ENCODE data around the gene DPP10.
"Not testable (repeated sequence)": the region's sequence is repeated elsewhere in the genome, so short reads cannot be mapped to it uniquely, and the experiment has no call there.

Gene DPP10

GRCh38 chr2:114933671-114934241, 491.3 kb downstream of the DPP10 start:
- DNase-seq (ENCODE audit: insufficient read length), result no peak
- no peak for FAIRE-seq
- TF ChIP-seq POLR2AphosphoS5 (IDR thresholded peaks at IDR 0.05; ENCODE audit: low read depth, low read length) (no peak), POLR2A (IDR thresholded peaks at IDR 0.05; ENCODE audit: low read depth, low read length) (no peak), TAF1 (IDR thresholded peaks at IDR 0.05; ENCODE audit: borderline replicate concordance, low read depth, low read length) (no peak)

- no peak for FAIRE-seq
- TF ChIP-seq POLR2A (IDR thresholded peaks at IDR 0.05; ENCODE audit: low read depth, low read length) (no peak), TAF1 (IDR thresholded peaks at IDR 0.05; ENCODE audit: borderline replicate concordance, low read depth, low read length) (no peak), POLR2AphosphoS5 (IDR thresholded peaks at IDR 0.05; ENCODE audit: low read depth, low read length) (no peak)
- DNase-seq (ENCODE audit: insufficient read length), result no peak
Measured at GRCh38 chr2:114935031-114935430, 492.6 kb downstream of the DPP10 start.

DNA sequence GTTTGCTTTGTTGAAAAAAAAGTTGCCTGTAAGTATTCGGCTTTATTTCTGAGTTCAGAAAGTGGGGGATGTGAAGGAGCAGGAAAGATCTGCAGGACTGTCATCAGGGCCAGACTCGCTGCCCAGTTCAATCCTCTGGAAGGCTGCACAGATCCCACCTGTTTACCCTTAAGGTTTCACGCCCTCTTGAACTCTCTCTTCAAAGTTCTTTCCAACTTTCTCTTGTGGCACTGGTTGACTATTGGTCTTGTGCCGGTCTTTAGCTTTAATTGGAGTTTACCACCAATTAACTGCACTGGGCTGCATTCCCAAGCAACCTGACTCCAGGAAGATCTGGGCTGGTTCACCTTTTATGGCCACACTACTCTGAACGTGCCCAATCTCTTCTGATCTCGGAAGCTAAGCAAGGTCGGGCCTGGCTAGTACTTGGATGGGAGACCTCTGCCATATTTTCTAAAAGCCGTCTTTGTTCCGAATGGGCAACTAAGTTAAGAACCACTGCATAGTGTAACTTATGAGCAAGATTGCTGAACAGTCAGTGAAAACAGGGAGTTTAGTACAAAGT, 495.0 kb downstream of the DPP10 start:
- FAIRE-seq (no peak), DNase-seq (ENCODE audit: insufficient read length) (no peak)
- TF ChIP-seq TAF1 (IDR thresholded peaks at IDR 0.05; ENCODE audit: borderline replicate concordance, low read depth, low read length) (no peak), POLR2A (IDR thresholded peaks at IDR 0.05; ENCODE audit: low read depth, low read length) (no peak), POLR2AphosphoS5 (IDR thresholded peaks at IDR 0.05; ENCODE audit: low read depth, low read length) (no peak)

DNA sequence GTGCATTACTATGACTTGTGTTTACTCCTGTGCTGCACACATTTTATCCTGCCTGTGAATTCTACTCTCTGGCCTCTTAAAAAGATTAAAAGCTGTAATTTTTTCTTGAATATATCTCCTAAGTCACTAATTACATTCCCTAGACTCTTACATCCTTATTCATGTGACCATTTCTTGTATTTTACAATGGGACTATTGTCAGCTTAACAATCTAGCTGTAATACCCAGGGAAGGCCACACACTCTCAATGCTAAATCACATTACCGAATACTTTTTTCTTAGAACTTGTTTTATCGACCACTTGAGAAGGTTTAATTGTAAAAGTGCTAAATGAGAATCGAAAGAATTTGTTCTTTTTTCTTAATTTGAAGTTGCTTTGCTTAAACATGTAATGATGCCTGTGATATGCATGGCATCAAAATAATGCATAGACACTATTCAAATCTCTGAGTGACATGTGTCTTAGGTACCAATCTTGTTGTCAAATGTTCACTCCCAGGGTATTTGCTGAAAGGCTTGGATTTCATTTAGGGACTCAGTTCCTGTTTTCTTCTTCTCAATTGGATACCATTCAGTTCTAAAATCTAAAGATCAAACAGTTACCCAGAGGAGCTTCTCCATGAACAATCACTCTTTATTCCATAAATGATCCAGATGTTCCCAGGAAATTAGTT, 498.5 kb downstream of the DPP10 start:
- DNase-seq (ENCODE audit: insufficient read length) (no peak), FAIRE-seq (no peak)
- TF ChIP-seq POLR2AphosphoS5 (IDR thresholded peaks at IDR 0.05; ENCODE audit: low read depth, low read length) (no peak), TAF1 (IDR thresholded peaks at IDR 0.05; ENCODE audit: borderline replicate concordance, low read depth, low read length) (no peak), POLR2A (IDR thresholded peaks at IDR 0.05; ENCODE audit: low read depth, low read length) (no peak)

DNA sequence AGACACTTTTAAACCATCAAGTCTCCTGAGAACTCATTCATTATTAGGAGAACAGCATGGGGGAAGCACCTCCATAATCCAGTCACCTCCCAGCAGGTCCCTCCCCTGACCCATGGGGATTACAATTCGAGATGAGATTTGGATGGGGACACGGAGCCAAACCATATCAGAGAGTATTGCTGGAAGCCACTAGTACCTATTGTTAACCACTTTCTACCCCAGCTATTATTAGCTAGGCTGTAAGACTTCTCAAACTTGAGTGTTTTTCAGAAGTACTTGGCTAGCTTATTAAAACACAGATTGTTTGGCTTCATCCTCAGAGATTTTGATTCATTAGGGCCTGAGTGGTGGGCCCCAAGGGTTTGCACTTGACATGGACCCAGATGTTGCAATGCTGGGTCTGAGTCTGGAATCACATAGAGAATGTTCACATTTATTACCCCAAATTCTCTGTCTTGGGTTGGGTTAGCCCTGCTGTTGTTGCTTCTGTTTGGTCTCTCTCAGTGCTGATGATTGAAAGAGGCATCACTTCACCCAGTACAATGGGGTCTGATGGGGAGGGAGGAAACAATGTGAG, 506.9 kb downstream of the DPP10 start:
- DNase-seq (ENCODE audit: insufficient read length) (no peak), FAIRE-seq (no peak)
- TF ChIP-seq POLR2AphosphoS5 (IDR thresholded peaks at IDR 0.05; ENCODE audit: low read depth, low read length) (no peak), POLR2A (IDR thresholded peaks at IDR 0.05; ENCODE audit: low read depth, low read length) (no peak), TAF1 (IDR thresholded peaks at IDR 0.05; ENCODE audit: borderline replicate concordance, low read depth, low read length) (no peak)

DNA sequence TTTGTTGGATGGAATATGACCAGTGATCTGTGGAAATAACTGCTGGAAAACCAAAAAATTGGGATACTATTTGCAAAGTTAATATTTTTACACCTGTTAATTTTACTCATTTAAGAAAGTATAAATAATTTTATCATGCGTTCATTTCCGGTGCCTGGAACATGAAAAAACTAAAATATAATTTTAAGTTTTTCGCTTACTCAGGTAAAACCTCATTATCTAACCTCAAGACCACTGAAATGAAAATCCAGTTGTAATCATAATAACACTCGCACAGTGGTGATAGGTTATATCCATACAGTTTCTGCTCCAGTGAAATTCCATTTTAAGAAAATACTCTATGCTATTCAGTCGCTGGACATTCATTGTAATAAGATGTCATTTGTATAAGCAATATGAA, 517.9 kb downstream of the DPP10 start:
- no peak for TF ChIP-seq TAF1 (IDR thresholded peaks at IDR 0.05; ENCODE audit: borderline replicate concordance, low read depth, low read length)
- no peak for TF ChIP-seq POLR2A (IDR thresholded peaks at IDR 0.05; ENCODE audit: low read depth, low read length)
- no peak for TF ChIP-seq POLR2AphosphoS5 (IDR thresholded peaks at IDR 0.05; ENCODE audit: low read depth, low read length)
- FAIRE-seq, result no peak
- DNase-seq (ENCODE audit: insufficient read length), result no peak

DNA sequence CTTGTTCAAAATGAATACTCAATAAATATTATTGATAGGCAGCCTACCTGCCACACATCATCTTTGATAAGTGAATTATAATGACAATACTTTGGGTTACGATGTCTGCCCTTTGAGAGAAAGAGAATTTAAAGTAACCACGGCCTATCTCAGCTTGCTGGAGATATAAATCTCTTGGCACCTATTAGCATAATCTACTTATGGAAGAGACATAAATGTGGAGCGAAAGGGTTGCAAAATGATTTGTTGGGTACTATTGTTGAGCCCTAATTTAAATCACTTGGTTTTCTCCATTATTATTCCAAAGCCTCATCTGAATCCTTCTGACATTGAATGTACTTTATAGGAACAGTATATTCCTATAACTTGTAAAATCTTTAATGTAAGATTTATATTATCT, 520.1 kb downstream of the DPP10 start:
- FAIRE-seq (no peak), DNase-seq (ENCODE audit: insufficient read length) (no peak)
- TF ChIP-seq TAF1 (IDR thresholded peaks at IDR 0.05; ENCODE audit: borderline replicate concordance, low read depth, low read length) (no peak), POLR2AphosphoS5 (IDR thresholded peaks at IDR 0.05; ENCODE audit: low read depth, low read length) (no peak), POLR2A (IDR thresholded peaks at IDR 0.05; ENCODE audit: low read depth, low read length) (no peak)

DNA sequence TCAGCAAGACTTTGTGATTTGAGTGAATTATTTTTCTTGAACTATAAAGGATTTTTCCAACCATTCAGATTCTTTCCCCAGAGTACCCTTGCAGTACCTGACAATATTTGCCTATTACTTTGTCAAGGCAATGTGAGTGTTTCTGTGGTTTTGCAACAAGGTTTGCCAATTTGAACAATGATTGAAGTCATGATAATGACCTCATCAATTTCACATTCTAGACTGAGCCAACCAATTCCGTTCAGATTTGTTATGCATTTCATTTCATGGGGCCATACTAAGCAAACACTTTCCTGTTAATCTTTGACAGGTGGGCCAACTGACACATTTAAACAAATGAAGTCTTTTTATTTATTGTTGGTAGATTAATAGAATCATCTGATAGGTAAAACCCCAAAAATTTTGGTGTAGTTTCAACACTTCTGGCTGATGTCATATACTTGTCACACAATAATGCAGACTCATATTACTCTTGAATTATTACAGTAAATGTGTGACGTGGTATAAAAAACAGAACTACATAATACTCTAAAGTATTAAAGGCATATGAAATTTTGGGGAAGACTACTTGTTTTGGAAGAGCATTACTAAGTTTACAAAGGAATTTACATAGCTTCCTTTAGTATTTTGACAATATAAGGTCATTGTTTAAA, 526.4 kb downstream of the DPP10 start:
- DNase-seq (ENCODE audit: insufficient read length) (no peak), FAIRE-seq (no peak)

DNA sequence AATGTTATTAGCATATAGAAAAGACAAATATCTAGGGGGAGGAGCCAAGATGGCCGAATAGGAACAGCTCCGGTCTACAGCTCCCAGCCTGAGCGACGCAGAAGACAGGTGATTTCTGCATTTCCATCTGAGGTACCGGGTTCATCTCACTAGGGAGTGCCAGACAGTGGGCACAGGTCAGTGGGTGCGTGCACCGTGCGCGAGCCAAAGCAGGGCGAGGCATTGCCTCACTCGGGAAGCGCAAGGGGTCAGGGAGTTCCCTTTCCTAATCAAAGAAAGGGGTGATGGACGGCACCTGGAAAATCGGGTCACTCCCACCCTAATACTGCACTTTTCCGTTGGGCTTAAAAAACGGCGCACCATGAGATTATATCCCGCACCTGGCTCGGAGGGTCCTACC, 561.9 kb downstream of the DPP10 start:
- DNase-seq (ENCODE audit: insufficient read length); FAIRE-seq: not testable (repeated sequence)

More for the DNA sequence above, 526.4 kb downstream of the DPP10 start:
- TF ChIP-seq TAF1 (IDR thresholded peaks at IDR 0.05; ENCODE audit: borderline replicate concordance, low read depth, low read length) (no peak), POLR2A (IDR thresholded peaks at IDR 0.05; ENCODE audit: low read depth, low read length) (no peak), POLR2AphosphoS5 (IDR thresholded peaks at IDR 0.05; ENCODE audit: low read depth, low read length) (no peak)

DNA sequence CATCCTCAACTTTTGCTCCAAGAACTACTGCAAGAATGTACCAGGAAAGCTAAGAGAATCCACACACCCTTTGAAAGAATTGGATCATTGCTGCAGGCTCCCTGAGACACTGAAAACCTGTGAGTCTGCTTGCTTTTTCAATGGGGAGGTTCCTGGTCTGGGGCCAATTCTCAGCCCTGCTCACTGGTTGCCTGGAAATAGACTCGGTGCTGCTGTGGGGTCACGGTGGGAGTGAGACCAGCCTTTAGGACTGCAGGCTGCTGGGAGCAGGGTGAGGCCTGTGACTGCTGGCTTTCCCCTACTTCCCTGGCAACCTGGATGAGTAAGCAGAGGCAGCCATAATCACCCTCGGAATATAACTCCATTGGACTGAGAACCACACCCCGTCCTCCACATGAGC, 569.3 kb downstream of the DPP10 start:
- FAIRE-seq, result no peak
- TF ChIP-seq POLR2A (IDR thresholded peaks at IDR 0.05; ENCODE audit: low read depth, low read length) (no peak), TAF1 (IDR thresholded peaks at IDR 0.05; ENCODE audit: borderline replicate concordance, low read depth, low read length) (no peak), POLR2AphosphoS5 (IDR thresholded peaks at IDR 0.05; ENCODE audit: low read depth, low read length) (no peak)
- DNase-seq (ENCODE audit: insufficient read length), result no peak

DNA sequence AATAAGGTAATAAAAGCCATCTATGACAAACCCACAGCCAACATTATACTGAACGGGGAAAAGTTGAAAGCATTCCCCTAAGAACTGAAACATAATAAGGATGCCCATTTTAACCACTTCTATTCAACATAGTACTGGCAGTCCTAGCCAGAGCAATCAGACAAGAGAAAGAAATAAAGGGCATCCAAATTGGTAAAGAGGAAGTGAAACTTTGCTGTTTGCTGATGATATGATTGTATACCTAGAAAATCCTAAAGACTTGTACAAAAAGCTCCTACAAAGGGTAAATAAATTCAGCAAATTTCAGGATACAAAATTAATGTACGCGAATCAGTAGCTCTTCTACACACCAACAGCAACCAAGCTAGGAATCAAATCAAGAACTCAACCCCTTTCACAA, 579.6 kb downstream of the DPP10 start:
- not testable (repeated sequence) for FAIRE-seq

DNA sequence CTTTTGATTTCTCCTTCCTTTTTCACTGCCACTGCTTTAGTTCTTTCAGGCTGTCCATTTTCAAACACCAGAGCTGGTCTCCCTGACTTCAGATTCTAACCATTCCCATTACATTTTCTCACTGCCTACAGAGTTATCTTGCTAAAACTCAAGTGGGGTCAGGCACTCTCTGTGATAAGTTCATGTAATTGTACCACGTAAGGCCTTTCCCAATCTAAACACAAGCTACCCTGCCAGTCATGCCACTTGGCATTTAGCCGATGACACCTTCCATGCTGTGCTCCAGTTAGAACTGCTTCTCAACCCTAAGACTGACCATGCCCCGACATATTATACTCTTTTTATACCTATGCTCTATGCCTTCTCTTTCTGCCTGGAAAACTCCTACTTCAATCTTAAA, 592.4 kb downstream of the DPP10 start:
- TF ChIP-seq TAF1 (IDR thresholded peaks at IDR 0.05; ENCODE audit: borderline replicate concordance, low read depth, low read length), result no peak
- no peak for TF ChIP-seq POLR2AphosphoS5 (IDR thresholded peaks at IDR 0.05; ENCODE audit: low read depth, low read length)
- TF ChIP-seq POLR2A (IDR thresholded peaks at IDR 0.05; ENCODE audit: low read depth, low read length), result no peak
- FAIRE-seq, result no peak
- DNase-seq (ENCODE audit: insufficient read length), result no peak

More for the DNA sequence above, 579.6 kb downstream of the DPP10 start:
- not testable (repeated sequence) for DNase-seq (ENCODE audit: insufficient read length)
